ENCODE results near the gene IQCH.

DNA sequence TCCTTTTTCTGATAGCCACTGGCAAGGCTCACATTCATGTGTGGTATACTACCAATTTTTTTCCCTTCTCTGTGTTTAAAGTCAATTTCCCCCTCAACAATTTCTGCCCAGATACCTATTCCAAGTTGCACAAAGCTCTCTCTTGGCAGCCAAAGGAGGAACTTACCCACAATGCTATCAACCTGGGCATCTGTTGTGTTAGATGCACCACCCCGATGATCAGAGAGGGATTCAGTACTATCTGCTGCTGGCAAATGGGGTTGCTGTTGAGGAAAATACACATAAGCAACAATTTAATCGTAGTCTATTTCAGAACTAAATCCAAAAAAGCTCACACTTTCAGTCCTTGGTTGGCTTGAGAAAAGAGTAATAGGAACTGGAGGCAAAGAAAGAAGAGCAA is 46.2 kb upstream of the IQCH start:
- TF ChIP-seq USF2 (CRISPR knock-in tag; IDR thresholded peaks at IDR 0.05): no peak
- no peak for TF ChIP-seq RBM17 (IDR thresholded peaks at IDR 0.05; ENCODE audit: borderline replicate concordance, low read depth, low read length)
- no peak for TF ChIP-seq ATF6 (CRISPR knock-in tag; IDR thresholded peaks at IDR 0.05)
- no peak for TF ChIP-seq MYNN (IDR thresholded peaks at IDR 0.05)
- no peak for TF ChIP-seq MYNN (CRISPR knock-in tag; IDR thresholded peaks at IDR 0.05)
- no peak for TF ChIP-seq RAD51 (IDR thresholded peaks at IDR 0.05; ENCODE audit: borderline replicate concordance, low read depth)

All from K562 (cell line).